Measurements from ENCODE around the gene RERE. TPM values are rescaled to one million over a fixed set of nuclear protein-coding genes. Genes with fewer than 3 reads are reported as not detected.

RERE gene
- total RNA-seq, 1 donor from 2014 or later, result 88.5 TPM

- DNase-seq (no peak), ATAC-seq (no peak)
- intact Hi-C loops (cut with DNase I), result no loop called here
- Histone ChIP-seq H3K4me1 (peaks cover 7% of the 10 kb centered on the region), H3K4me3 (no peak overlapping the region), H3K9me3 (no peaks in the 10 kb centered on the region), H3K27me3 (ENCODE audit: low read depth) (no peaks in the 10 kb centered on the region), H3K36me3 (peaks cover 98% of the 10 kb centered on the region), H3K27ac (no peak overlapping the region)
- TF ChIP-seq CTCF (IDR thresholded peaks at IDR 0.05), result no peak
These were observed 459.9 kb downstream of the RERE start for GRCh38 chr1:8357329-8358101.

GRCh38 chr1:8356256-8357209, 460.9 kb downstream of the RERE start:
- Histone ChIP-seq H3K4me3 (no peak overlapping the region), H3K27ac (no peak overlapping the region)
- intact Hi-C loops (cut with DNase I), result no loop called here

GRCh38 chr1:8355439-8356255, 461.8 kb downstream of the RERE start:
- H3K36me3 ChIP-seq, result peaks cover 82% of the 10 kb centered on the region
- H3K27me3 ChIP-seq (ENCODE audit: low read depth), result no peaks in the 10 kb centered on the region
- intact Hi-C loops (cut with DNase I), result no loop called here
- no peak overlapping the region for H3K27ac ChIP-seq
- no peak for ATAC-seq
- H3K4me1 ChIP-seq, result peaks cover 7% of the 10 kb centered on the region
- no peak for TF ChIP-seq CTCF (IDR thresholded peaks at IDR 0.05)
- DNase-seq, result no peak
- H3K4me3 ChIP-seq, result no peak overlapping the region
- no peaks in the 10 kb centered on the region for H3K9me3 ChIP-seq

More at GRCh38 chr1:8356256-8357209, 460.9 kb downstream of the RERE start:
- Histone ChIP-seq H3K9me3 (no peaks in the 10 kb centered on the region), H3K4me1 (peaks cover 7% of the 10 kb centered on the region), H3K27me3 (ENCODE audit: low read depth) (no peaks in the 10 kb centered on the region), H3K36me3 (peaks cover 91% of the 10 kb centered on the region)
- DNase-seq, result no peak
- ATAC-seq, result no peak
- TF ChIP-seq CTCF (IDR thresholded peaks at IDR 0.05), result no peak

- Histone ChIP-seq H3K27ac (no peak overlapping the region), H3K27me3 (ENCODE audit: low read depth) (no peaks in the 10 kb centered on the region), H3K4me1 (peaks cover 7% of the 10 kb centered on the region), H3K4me3 (no peak overlapping the region), H3K36me3 (peaks cover 68% of the 10 kb centered on the region), H3K9me3 (no peaks in the 10 kb centered on the region)
- DNase-seq (no peak), ATAC-seq (no peak)
- intact Hi-C loops (cut with DNase I), result no loop called here
- no peak for TF ChIP-seq CTCF (IDR thresholded peaks at IDR 0.05)
These were observed 463.4 kb downstream of the RERE start for GRCh38 chr1:8354038-8354437.

All from lower lobe of right lung (tissue), 2 donors.